Activated CD4-positive, alpha-beta T cell treated with anti-CD3 and anti-CD28 coated beads for 36 hours (primary cell): Measurements from ENCODE around the gene CDK13. TPM values are rescaled to one million over a fixed set of nuclear protein-coding genes. Genes with fewer than 3 reads are reported as not detected.
A peak's percentile ranks its signal among the peaks of the same experiment; 100 is the strongest.
"Not testable (repeated sequence)": the region's sequence is repeated elsewhere in the genome, so short reads cannot be mapped to it uniquely, and the experiment has no call there.

Experiments
- ATAC-seq: fragments of 200-7000 bp; cut with Tn5 transposase; one replicate; pipeline ENCODE4 v1.10.0; 2021; ENCODE audit warnings: mild to moderate bottlenecking, moderate library complexity
- CTCF ChIA-PET: fragments of 350-600 bp; sonication (Branson Sonifier 250); formaldehyde crosslinking; loops from one replicate; lab custom pipeline; 2021; ENCODE audit warnings: antibody characterized with exemption; lab: Charles Lee
- POLR2A ChIA-PET: fragments of 350-600 bp; sonication (Branson Sonifier 250); formaldehyde crosslinking; loops from one replicate; lab custom pipeline; 2021; ENCODE audit warnings: antibody characterized with exemption, inconsistent platforms; lab: Charles Lee
- DNase-seq: peaks from one replicate; pipeline ENCODE4 v3.0.0-alpha.2; 2020
- H3K27ac Mint-ChIP-seq: one replicate; pipeline ENCODE4 v1.8.0; 2021; ENCODE audit warnings: mixed read lengths
- H3K27me3 Mint-ChIP-seq: one replicate; pipeline ENCODE4 v1.8.0; 2021; ENCODE audit warnings: mixed read lengths
- H3K36me3 Mint-ChIP-seq: one replicate; pipeline ENCODE4 v1.8.0; 2021; ENCODE audit warnings: low read depth, mixed read lengths
- H3K4me1 Mint-ChIP-seq: one replicate; pipeline ENCODE4 v1.8.0; 2021; ENCODE audit warnings: mixed read lengths
- H3K4me3 Mint-ChIP-seq: one replicate; pipeline ENCODE4 v1.8.0; 2021; ENCODE audit warnings: mild to moderate bottlenecking, moderate library complexity, mixed read lengths
- H3K9me3 Mint-ChIP-seq: one replicate; pipeline ENCODE4 v1.8.0; 2021; ENCODE audit warnings: low read depth, mixed read lengths
- intact Hi-C, 2 experiments: fragments of 100-400 bp; cut with DNase I in 1 of 2; cut with micrococcal nuclease in 1 of 2; formaldehyde crosslinking; loops; one replicate each; pipeline versions ENCODE4 v1.14.2 to v1.15.1; 2022 to 2024; cut with DNase I, micrococcal nuclease
- total RNA-seq, 2 experiments: library from RNA; stranded (reverse); gene quantifications; one replicate each; pipeline ENCODE4 v1.2.3, GENCODE V29; 2021

The CDK13 gene
- total RNA-seq, 2 experiments from 2014 or later: 34.8 to 47.6 TPM

DNA sequence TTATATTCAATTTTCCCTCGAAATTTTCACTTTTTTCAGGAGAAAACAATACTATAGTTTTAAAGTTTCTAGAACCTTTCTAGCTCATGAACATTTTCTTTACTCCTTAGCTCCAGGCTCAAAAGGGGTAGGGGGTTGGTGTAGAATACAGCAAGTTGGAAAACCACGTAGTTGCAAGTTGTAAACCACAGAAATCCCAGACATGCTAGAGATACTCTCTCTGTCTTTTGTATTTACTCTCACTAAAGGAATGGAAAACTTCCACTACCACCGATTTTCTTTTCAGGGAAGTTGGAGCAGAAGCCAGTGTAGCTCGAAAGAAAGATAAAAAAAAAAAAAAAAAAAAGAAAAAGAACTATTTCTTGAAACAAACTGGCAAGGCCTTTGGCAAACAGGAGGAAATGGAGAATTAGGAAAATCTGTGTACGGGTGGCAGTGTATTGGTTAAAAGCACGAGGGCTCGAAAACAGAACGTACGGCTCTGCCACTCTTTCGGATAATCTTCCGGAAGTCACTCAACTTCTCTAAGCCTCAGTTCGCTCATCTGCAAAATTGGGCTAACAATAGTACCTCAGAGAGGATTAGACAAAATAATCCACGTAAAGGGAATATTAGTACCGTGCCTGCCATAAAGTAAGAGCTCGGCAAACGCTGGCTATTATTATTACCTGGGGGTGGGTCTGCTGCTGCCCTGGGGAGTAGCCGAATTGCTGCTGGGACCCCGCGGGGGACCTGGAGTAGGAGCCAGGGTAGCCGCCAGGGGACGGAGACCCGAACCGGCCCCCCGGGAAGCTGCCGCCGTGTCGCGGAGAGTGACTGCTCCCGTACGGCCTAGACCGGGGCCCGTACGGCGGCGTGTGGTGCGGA, 183.7 kb downstream of the CDK13 start:
- Mint-ChIP-seq H3K4me1 (peaks cover 31% of the 10 kb centered on the region), H3K27ac (peak overlapping the region; percentile 86), H3K4me3 (peak overlapping the region; percentile 80), H3K36me3 (peaks cover 14% of the 10 kb centered on the region), H3K9me3 (no peaks in the 10 kb centered on the region), H3K27me3 (peaks cover 3% of the 10 kb centered on the region)
- ATAC-seq: peak; percentile 72
- ChIA-PET CTCF (interaction anchor here (0.6 to 1.4 kb wide), 7 partner anchors 9 to 279 kb away, joined by 3 to 4 read pairs (median 3); no protein-coding TSS in a partner anchor), POLR2A (no interaction called here)
- intact Hi-C loops: loop anchor here (1.0 to 10.0 kb wide), 9 partner anchors 77 to 567 kb away; partner anchors contain the start of genes RALA (in 2 of the 2) and YAE1 (in 2 of the 2)
- DNase-seq: no peak

DNA sequence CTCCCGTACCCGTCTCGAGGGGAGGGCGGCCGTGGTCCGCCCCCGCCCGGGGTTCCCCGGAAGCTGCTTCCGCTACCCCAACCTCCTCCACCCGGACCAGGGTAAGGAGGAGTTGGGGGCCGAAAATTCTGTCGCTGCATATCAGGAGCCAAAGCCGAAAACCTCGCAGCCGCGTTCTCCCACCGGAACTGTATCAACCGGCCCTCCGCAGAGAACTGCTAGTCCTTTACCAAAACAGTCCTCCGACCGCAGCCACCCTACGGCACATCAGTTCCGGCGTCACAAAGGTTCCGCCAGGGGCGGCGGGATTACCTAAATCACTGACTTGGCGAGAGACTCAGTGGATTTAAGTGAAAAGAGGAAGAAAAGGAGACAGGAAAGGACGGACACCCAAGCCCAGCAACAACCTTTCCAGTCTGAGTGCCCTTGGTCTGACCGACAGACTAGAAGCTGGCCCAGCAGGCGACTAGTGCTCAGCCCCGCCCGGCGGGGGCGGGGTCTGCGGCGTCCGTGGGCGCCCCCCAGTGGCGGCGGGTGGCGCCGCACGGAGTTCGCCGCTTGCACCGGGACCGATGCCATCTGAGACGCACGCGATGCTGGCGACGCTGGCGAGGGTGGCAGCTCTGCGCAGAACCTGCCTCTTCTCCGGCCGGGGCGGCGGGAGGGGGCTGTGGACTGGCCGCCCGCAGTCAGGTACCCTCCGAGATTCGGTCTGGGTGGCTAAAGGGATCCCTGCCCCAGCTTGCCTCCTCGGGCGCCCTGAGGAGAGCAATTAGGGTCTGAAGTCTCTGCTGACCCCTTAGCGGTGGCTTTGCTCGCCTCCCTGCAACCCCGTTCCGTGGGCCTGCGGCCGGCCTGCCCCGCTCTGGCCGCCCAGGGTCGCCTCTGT, 184.6 kb downstream of the CDK13 start, which contains the start of the genes MPLKIP and SUGCT:
Gene MPLKIP (minus strand): TSS at position 195 of the 889 bp plus-strand sequence. CDS start 55 bp downstream, at position 140.
Gene SUGCT (plus strand): TSS at position 578 of the 889 bp plus-strand sequence.
- Mint-ChIP-seq H3K36me3 (peaks cover 12% of the 10 kb centered on the region), H3K27me3 (peaks cover 3% of the 10 kb centered on the region), H3K9me3 (no peaks in the 10 kb centered on the region), H3K4me1 (peaks cover 28% of the 10 kb centered on the region), H3K4me3 (peak within 1 kb of the TSS; percentile 80), H3K27ac (peak within 1 kb of the TSS; percentile 92)
- POLR2A ChIA-PET: interaction anchor here (0.6 kb wide), 1 partner anchor 738 kb away, joined by 3 read pairs; no protein-coding TSS in a partner anchor
- DNase-seq (peak; percentile 90), ATAC-seq (peak; percentile 86)
- CTCF ChIA-PET: interaction anchor here (0.6 to 1.4 kb wide), 8 partner anchors 8 to 280 kb away, joined by 3 to 5 read pairs (median 4); no protein-coding TSS in a partner anchor
- intact Hi-C loops: loop anchor here (1.0 to 10.0 kb wide), 9 partner anchors 78 to 568 kb away; partner anchors contain the start of genes RALA (in 2 of the 2) and YAE1 (in 2 of the 2)

DNA sequence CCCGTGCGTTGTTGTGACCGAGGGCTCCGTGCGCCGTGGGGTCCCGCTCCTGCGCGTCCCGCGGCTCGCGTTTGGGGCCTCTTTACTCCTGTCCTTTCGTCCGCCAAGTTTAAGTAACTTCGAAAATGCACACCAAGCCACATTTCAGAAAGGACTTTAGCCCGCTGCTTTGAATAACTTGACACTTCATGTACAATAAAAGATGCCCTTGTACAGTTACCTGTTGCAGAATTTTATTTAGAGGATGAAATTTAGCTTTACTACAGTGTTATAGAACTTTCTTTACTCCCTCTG, 185.2 kb downstream of the CDK13 start:
- DNase-seq: no peak
- peak overlapping the region; percentile 80 for H3K4me3 Mint-ChIP-seq
- peaks cover 26% of the 10 kb centered on the region for H3K4me1 Mint-ChIP-seq
- H3K27me3 Mint-ChIP-seq: peaks cover 3% of the 10 kb centered on the region
- H3K9me3 Mint-ChIP-seq: no peaks in the 10 kb centered on the region
- intact Hi-C loops: loop anchor here (2.0 to 10.0 kb wide), 3 partner anchors 78 to 512 kb away; partner anchors contain the start of gene RALA (in 1 of the 2)
- peak; percentile 2 for ATAC-seq
- H3K27ac Mint-ChIP-seq: peak overlapping the region; percentile 51
- POLR2A ChIA-PET: no interaction called here
- CTCF ChIA-PET: interaction anchor here (0.8 to 1.4 kb wide), 7 partner anchors 8 to 281 kb away, joined by 3 to 5 read pairs (median 4); no protein-coding TSS in a partner anchor
- H3K36me3 Mint-ChIP-seq: peaks cover 12% of the 10 kb centered on the region

DNA sequence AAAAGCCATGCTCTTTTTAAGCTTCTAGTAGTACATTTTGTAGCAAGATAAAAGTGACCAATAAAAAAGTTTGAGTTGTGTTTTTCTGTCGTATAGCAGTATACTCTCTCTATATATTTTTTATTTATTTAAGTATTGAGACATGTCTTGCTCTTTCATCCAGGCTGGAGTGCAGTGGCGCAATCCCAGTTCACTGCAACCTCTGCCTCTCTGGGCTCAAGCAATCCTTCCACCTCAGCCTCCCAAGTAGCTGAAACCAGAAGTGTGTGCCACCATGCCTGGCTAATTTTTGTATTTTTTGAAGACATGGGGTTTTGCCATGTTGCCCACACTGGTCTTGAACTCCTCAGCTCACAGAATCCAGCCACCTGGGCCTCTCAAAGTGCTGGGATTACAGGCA, 187.5 kb downstream of the CDK13 start:
- POLR2A ChIA-PET: interaction anchor here (0.7 kb wide), 1 partner anchor 29 kb away, joined by 3 read pairs; no protein-coding TSS in a partner anchor
- Mint-ChIP-seq H3K4me1 (peaks cover 6% of the 10 kb centered on the region), H3K27me3 (peaks cover 6% of the 10 kb centered on the region), H3K4me3 (no peak overlapping the region), H3K9me3 (no peaks in the 10 kb centered on the region), H3K27ac (no peak overlapping the region), H3K36me3 (peaks cover 3% of the 10 kb centered on the region)
- DNase-seq (no peak), ATAC-seq (no peak)
- CTCF ChIA-PET: no interaction called here
- intact Hi-C loops: loop anchor here in 1 of 2 experiments (10.0 kb wide), 1 partner anchor 243 kb away; no protein-coding TSS in a partner anchor

DNA sequence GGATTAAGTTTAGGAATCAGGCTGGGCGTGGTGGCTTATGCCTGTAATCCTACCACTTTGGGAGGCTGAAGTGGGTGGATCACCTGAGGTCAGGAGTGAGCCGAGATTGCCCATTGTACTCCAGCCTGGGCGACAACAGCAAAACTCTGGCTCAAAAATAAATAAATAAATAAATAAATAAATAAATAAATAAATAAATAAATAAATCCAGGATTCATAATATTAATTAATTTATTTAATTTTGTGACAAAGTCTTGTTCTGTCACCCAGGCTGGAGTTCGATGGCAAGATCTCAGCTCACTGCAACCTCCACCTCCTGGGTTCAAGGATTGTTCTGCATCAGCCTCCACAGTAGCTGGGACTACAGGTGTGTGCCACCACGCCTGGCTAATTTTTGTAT, 188.9 kb downstream of the CDK13 start:
- Mint-ChIP-seq H3K27ac (no peak overlapping the region), H3K36me3 (no peaks in the 10 kb centered on the region), H3K27me3 (peaks cover 10% of the 10 kb centered on the region), H3K4me3 (no peak overlapping the region), H3K4me1 (peaks cover 2% of the 10 kb centered on the region), H3K9me3 (no peaks in the 10 kb centered on the region)
- ChIA-PET CTCF (interaction anchor here (0.7 kb wide), 1 partner anchor 12 kb away, joined by 3 read pairs; no protein-coding TSS in a partner anchor), POLR2A (no interaction called here)
- no peak for DNase-seq
- ATAC-seq: no peak
- intact Hi-C loops: loop anchor here in 1 of 2 experiments (10.0 kb wide), 1 partner anchor 244 kb away; no protein-coding TSS in a partner anchor

DNA sequence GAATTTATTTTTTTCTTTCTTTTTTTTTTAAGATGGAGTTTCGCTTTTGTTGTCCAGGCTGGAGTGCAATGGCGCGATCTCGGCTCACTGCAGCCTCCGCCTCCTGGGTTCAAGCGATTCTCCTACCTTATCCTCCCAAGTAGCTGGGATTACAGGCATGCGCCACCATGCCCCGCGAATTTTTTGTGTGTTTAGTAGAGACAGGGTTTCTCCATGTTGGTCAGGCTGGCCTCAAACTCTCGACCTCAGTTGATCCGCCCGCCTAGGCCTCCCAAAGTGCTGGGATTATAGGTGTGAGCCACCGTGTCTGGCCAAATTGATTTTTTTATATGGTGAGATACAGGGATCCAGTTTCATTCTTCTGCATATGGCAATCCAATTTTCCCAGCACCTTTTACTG, 189.8 kb downstream of the CDK13 start:
- H3K4me3 Mint-ChIP-seq, H3K9me3 Mint-ChIP-seq, H3K36me3 Mint-ChIP-seq, ATAC-seq, CTCF ChIA-PET, POLR2A ChIA-PET, DNase-seq, H3K4me1 Mint-ChIP-seq, H3K27ac Mint-ChIP-seq: not testable (repeated sequence)
- peaks cover 13% of the 10 kb centered on the region for H3K27me3 Mint-ChIP-seq
- intact Hi-C loops: loop anchor here in 1 of 2 experiments (10.0 kb wide), 1 partner anchor 245 kb away; no protein-coding TSS in a partner anchor

DNA sequence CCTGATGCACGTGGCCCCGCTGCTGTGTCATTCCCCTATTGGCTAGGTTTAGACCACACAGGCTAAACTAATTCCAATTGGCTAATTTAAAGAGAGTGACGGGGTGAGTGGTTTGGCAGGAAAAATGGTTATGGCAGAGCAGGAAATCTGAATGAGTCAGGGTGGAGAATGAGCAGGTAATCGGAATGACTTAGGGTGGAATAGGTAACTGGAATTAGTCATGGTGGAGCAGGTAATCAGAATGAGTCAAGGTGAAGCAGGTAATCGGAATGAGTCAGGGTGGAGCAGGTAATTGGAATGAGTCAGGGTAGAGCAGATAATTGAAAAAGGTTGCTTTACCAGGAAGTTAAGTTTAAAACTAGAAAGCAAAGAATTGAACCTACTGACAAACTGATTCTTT, 191.9 kb downstream of the CDK13 start:
- intact Hi-C loops, H3K4me1 Mint-ChIP-seq, H3K9me3 Mint-ChIP-seq, ATAC-seq, H3K27ac Mint-ChIP-seq, CTCF ChIA-PET, DNase-seq, H3K36me3 Mint-ChIP-seq, H3K4me3 Mint-ChIP-seq, POLR2A ChIA-PET, H3K27me3 Mint-ChIP-seq: not testable (repeated sequence)

DNA sequence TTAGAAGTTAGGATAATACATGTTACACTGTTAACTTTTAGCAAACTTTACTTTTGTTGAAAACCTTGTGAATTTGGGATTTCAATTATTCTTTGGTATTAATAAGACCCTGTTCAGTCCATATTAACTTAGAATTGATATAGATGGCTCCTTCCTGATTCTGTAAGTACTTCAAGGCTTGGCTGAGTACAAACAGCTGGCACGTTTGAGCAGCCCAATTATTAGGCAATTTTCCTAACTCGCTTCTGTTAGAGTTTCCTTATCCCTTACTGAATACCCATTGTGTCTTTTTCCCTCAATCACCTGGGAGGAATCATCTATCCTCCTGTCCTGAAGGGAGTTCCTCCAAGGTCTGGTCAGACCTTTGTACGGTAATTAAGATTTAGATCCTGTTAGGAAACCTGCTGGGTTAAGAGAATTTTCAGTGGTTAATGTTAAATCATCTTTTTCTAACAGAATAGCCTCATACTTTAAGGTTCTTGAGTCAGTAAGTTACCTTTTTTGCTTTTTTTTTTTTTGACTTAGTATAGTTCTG, 195.6 kb downstream of the CDK13 start:
- CTCF ChIA-PET: not testable (repeated sequence)

DNA sequence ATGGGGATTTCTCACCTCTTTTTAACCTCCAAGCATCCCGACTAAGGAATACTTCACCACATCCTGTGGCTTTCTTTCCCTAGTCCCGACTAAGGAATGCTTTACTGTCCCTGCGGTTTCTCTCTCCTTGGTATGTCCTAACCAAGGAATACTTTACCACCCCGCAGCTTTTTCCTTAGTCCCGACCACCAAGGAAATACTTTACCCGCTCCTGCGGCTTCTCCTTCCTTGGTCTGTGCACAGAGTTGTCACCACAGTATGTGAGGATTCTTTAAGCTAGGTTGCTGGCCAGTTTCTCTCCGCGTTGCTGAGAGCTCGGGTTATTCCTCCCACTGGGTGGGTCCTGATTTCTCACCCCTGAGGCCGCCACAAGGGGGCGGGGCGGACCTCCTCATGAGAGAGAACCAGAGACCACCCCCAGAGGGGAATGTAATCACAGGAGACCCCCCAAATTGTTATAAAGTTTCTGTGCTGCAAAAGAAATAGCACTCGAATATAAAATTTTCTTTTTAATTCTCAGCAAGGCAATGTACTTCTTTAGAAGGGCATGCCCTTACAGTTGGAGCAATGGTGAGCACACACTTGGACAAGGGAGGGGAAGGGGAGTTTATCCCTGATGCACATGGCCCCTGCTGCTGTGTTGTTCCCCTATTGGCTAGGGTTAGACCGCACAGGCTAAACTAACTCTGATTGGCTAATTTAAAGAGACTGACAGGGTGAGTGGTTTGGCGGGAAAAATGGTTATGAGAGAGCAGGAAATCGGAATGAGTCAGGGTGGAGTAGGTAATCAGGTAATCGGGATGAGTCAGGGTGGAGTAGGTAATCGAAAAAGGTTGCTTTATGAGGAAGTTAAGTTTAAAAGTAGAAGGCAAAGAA, 197.6 kb downstream of the CDK13 start:
- DNase-seq: no peak
- Mint-ChIP-seq H3K27ac (no peak overlapping the region), H3K36me3 (no peaks in the 10 kb centered on the region), H3K27me3 (peaks cover 10% of the 10 kb centered on the region), H3K4me3 (no peak overlapping the region), H3K4me1 (no peaks in the 10 kb centered on the region), H3K9me3 (no peaks in the 10 kb centered on the region)
- intact Hi-C loops: no loop called here
- ChIA-PET CTCF (no interaction called here), POLR2A (no interaction called here)
- no peak for ATAC-seq

More for the DNA sequence above, 195.6 kb downstream of the CDK13 start:
- intact Hi-C loops, ATAC-seq, H3K36me3 Mint-ChIP-seq, H3K27ac Mint-ChIP-seq, H3K4me1 Mint-ChIP-seq, H3K9me3 Mint-ChIP-seq, DNase-seq, H3K4me3 Mint-ChIP-seq: not testable (repeated sequence)
- POLR2A ChIA-PET: interaction anchor here (0.7 kb wide), 1 partner anchor 36 kb away, joined by 6 read pairs; no protein-coding TSS in a partner anchor
- peaks cover 12% of the 10 kb centered on the region for H3K27me3 Mint-ChIP-seq

DNA sequence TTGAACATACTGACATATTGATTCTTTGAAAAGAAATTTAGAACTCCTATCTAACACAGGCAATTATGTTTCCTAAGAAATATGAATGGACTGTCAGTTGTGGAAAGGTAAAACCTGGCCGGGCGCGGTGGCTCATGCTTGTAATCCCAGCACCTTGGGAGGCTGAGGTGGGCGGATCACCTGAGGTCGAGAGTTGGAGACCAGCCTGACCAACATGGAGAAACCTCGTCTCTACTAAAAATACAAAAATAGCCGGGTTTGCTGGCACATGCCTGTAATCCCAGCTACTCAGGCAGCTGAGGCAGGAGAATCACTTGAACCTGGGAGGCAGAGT, 198.2 kb downstream of the CDK13 start:
- H3K27me3 Mint-ChIP-seq, H3K4me3 Mint-ChIP-seq, ATAC-seq, H3K4me1 Mint-ChIP-seq, intact Hi-C loops, H3K9me3 Mint-ChIP-seq, POLR2A ChIA-PET, CTCF ChIA-PET, H3K36me3 Mint-ChIP-seq, DNase-seq, H3K27ac Mint-ChIP-seq: not testable (repeated sequence)
